SK-N-MC (cell line): ENCODE data around the gene OTOGL.

Experiments
- DNase-seq: peaks from one replicate; pipeline ENCODE4 v3.0.0-alpha.2; 2011; ENCODE audit warnings: low read depth, low spot score
- H3K27ac ChIP-seq: fragments of 200-600 bp; sonication (generic); 2 replicates; pipeline ENCODE4 v1.5.1; 2016; ENCODE audit warnings: mixed run types
- H3K36me3 ChIP-seq: fragments of 200-600 bp; sonication (generic); 2 replicates; pipeline ENCODE4 v1.6.1; 2017; ENCODE audit warnings: antibody characterized with exemption, low read length, mixed read lengths; ENCODE audit not compliant: insufficient read depth
- H3K4me3 ChIP-seq: fragments of 200-600 bp; sonication (generic); 2 replicates; pipeline ENCODE4 v1.5.1; 2016
- H3K9ac ChIP-seq: fragments of 200-600 bp; sonication (generic); 2 replicates; pipeline ENCODE4 v1.8.0; 2017; ENCODE audit warnings: mixed run types, mixed read lengths; ENCODE audit not compliant: insufficient read length
- H3K9me3 ChIP-seq: fragments of 200-600 bp; sonication (generic); 2 replicates; pipeline ENCODE4 v1.6.1; 2017; ENCODE audit warnings: low read depth, mild to moderate bottlenecking, antibody characterized with exemption, low read length, moderate library complexity, mixed read lengths
- EZH2 ChIP-seq: fragments of 200-600 bp; sonication (generic); IDR thresholded peaks from one replicate; pipeline ENCODE4 v1.6.1; 2017; ENCODE audit warnings: antibody characterized with exemption
- FOXP2 ChIP-seq: optimal IDR thresholded peaks from 2 replicates; pipeline ENCODE3; 2011; ENCODE audit warnings: mild to moderate bottlenecking, moderate library complexity; ENCODE audit not compliant: insufficient read depth; ENCODE audit errors: extremely low read length, control extremely low read depth
- POLR2AphosphoS5 ChIP-seq: IDR thresholded peaks from 2 replicates; pipeline ENCODE4 v1.6.1; 2012; ENCODE audit warnings: mild to moderate bottlenecking, low read depth, low read length, borderline replicate concordance

The OTOGL gene

GRCh38 chr12:80271780-80272179, 172.4 kb downstream of the OTOGL start:
- Histone ChIP-seq H3K9me3 (no peaks in the 10 kb centered on the region), H3K9ac (no peak overlapping the region), H3K36me3 (no peaks in the 10 kb centered on the region), H3K27ac (no peak overlapping the region), H3K4me3 (no peak overlapping the region)
- no peak for DNase-seq
- TF ChIP-seq POLR2AphosphoS5: no peak
- TF ChIP-seq FOXP2: no peak
- no peak for TF ChIP-seq EZH2

- no peak for DNase-seq
- no peak overlapping the region for H3K4me3 ChIP-seq
- no peaks in the 10 kb centered on the region for H3K36me3 ChIP-seq
Measured at GRCh38 chr12:80272387-80272915, 173.1 kb downstream of the OTOGL start.

GRCh38 chr12:80273144-80273543, 173.8 kb downstream of the OTOGL start:
- TF ChIP-seq POLR2AphosphoS5 (no peak), EZH2 (no peak), FOXP2 (no peak)
- no peak overlapping the region for H3K27ac ChIP-seq
- H3K9ac ChIP-seq: no peak overlapping the region
- H3K4me3 ChIP-seq: no peak overlapping the region
- H3K36me3 ChIP-seq: no peaks in the 10 kb centered on the region
- no peak for DNase-seq
- no peaks in the 10 kb centered on the region for H3K9me3 ChIP-seq

More at GRCh38 chr12:80272387-80272915, 173.1 kb downstream of the OTOGL start:
- no peaks in the 10 kb centered on the region for H3K9me3 ChIP-seq
- no peak overlapping the region for H3K27ac ChIP-seq
- TF ChIP-seq FOXP2 (no peak), POLR2AphosphoS5 (no peak)
- H3K9ac ChIP-seq: no peak overlapping the region

GRCh38 chr12:80277732-80278131, 178.4 kb downstream of the OTOGL start:
- Histone ChIP-seq H3K9ac (peak overlapping the region; percentile 34), H3K4me3 (peak overlapping the region; percentile 28; the same call in 1 of the 2 replicates), H3K36me3 (no peaks in the 10 kb centered on the region), H3K27ac (peak overlapping the region; percentile 10), H3K9me3 (no peaks in the 10 kb centered on the region)
- TF ChIP-seq FOXP2 (no peak), POLR2AphosphoS5 (no peak), EZH2 (no peak)
- no peak for DNase-seq

GRCh38 chr12:80282226-80282625, 182.9 kb downstream of the OTOGL start:
- Histone ChIP-seq H3K27ac (no peak overlapping the region), H3K9ac (no peak overlapping the region), H3K36me3 (no peaks in the 10 kb centered on the region), H3K9me3 (no peaks in the 10 kb centered on the region), H3K4me3 (no peak overlapping the region)
- no peak for DNase-seq
- no peak for TF ChIP-seq POLR2AphosphoS5
- no peak for TF ChIP-seq EZH2
- no peak for TF ChIP-seq FOXP2

GRCh38 chr12:80282761-80283160, 183.4 kb downstream of the OTOGL start:
- H3K9me3 ChIP-seq: no peaks in the 10 kb centered on the region
- no peak overlapping the region for H3K4me3 ChIP-seq
- no peak for DNase-seq
- H3K36me3 ChIP-seq: no peaks in the 10 kb centered on the region
- H3K9ac ChIP-seq: no peak overlapping the region
- no peak overlapping the region for H3K27ac ChIP-seq
- TF ChIP-seq EZH2 (no peak), FOXP2 (no peak), POLR2AphosphoS5 (no peak)

- no peaks in the 10 kb centered on the region for H3K36me3 ChIP-seq
- no peak overlapping the region for H3K4me3 ChIP-seq
- no peak overlapping the region for H3K27ac ChIP-seq
- TF ChIP-seq POLR2AphosphoS5 (no peak), FOXP2 (no peak), EZH2 (no peak)
- no peak overlapping the region for H3K9ac ChIP-seq
- H3K9me3 ChIP-seq: no peaks in the 10 kb centered on the region
- DNase-seq: no peak
Measured at GRCh38 chr12:80291108-80291754, 191.9 kb downstream of the OTOGL start.

GRCh38 chr12:80293347-80293746, 194.0 kb downstream of the OTOGL start:
- TF ChIP-seq EZH2 (no peak), POLR2AphosphoS5 (no peak), FOXP2 (no peak)
- DNase-seq: no peak
- H3K4me3 ChIP-seq: no peak overlapping the region
- no peak overlapping the region for H3K9ac ChIP-seq
- no peak overlapping the region for H3K27ac ChIP-seq
- H3K36me3 ChIP-seq: no peaks in the 10 kb centered on the region
- no peaks in the 10 kb centered on the region for H3K9me3 ChIP-seq

- H3K9me3 ChIP-seq: no peaks in the 10 kb centered on the region
- no peak overlapping the region for H3K4me3 ChIP-seq
- no peaks in the 10 kb centered on the region for H3K36me3 ChIP-seq
- H3K9ac ChIP-seq: no peak overlapping the region
- TF ChIP-seq EZH2 (no peak), FOXP2 (no peak), POLR2AphosphoS5 (no peak)
- no peak for DNase-seq
- no peak overlapping the region for H3K27ac ChIP-seq
Measured at GRCh38 chr12:80293759-80294158, 194.4 kb downstream of the OTOGL start.
